ENCODE data around the gene MCM5.
"Not testable (repeated sequence)": the region's sequence is repeated elsewhere in the genome, so short reads cannot be mapped to it uniquely, and the experiment has no call there.

MCM5 gene

GRCh38 chr22:35465109-35465701, 65.3 kb downstream of the MCM5 start:
- H3K9ac ChIP-seq (ENCODE audit: low read length in 5 of 5), result peak overlapping the region in 1 of 5 donors; percentile 35
- H3K4me3 ChIP-seq (ENCODE audit: low read depth in 1 of 5, low read length in 5 of 5), result no peak overlapping the region
- no peaks in the 10 kb centered on the region for H3K9me3 ChIP-seq (ENCODE audit: control insufficient read depth in 5 of 5, low read length in 5 of 5)
- peaks cover 9 to 30% (median 17%) of the 10 kb centered on the region in 5 donors for H3K4me1 ChIP-seq (ENCODE audit: control insufficient read depth in 5 of 5, insufficient read depth in 5 of 5, low read length in 5 of 5)
- H3K36me3 ChIP-seq (ENCODE audit: control insufficient read depth in 5 of 5, insufficient read depth in 5 of 5, low read length in 5 of 5), result no peaks in the 10 kb centered on the region
- H3K27ac ChIP-seq (ENCODE audit: low read depth, low read length), result no peak overlapping the region
- H3K27me3 ChIP-seq (ENCODE audit: control insufficient read depth in 5 of 5, insufficient read depth in 4 of 5, low read length in 5 of 5), result no peaks in the 10 kb centered on the region

DNA sequence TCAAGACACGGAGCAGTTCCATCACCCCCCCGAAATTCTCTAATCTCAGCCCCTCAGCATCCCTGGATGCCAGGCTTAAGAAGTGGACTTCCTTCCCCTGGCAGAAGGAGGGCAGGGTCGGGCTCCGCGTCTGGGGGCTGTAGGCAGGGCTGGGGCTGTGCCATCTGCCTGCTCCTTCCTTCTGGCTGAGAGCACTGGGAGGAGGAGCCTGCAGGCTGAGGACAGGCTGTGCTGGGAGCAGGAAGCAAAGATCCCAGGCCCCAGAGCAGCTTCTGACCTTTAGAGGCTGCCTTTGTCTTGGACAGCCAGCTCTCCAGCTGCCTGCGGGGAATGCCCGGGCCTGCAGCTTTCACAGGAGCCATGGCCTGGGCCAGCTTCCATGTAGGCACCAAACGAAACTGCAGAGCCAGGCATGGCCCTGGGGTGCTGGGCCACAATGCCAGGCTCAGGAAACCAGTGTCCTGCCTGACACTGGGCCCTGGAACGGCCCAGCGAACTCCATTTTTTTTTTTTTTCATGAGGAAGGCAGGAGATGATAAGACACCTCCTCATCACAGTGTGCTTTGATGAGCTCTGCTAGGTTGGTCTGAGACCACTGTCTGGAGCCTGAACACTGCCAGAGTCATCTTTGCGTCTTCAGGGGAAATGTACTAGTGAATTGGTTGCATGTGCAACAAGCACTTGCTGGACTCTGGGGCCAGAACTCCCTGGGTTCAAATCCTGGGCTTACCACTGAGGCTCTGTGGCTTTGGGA, 67.9 kb downstream of the MCM5 start:
- H3K36me3 ChIP-seq (ENCODE audit: control insufficient read depth in 5 of 5, insufficient read depth in 5 of 5, low read length in 5 of 5), result no peaks in the 10 kb centered on the region
- H3K27ac ChIP-seq (ENCODE audit: low read depth, low read length), result peak overlapping the region; percentile 54
- H3K9ac ChIP-seq (ENCODE audit: low read length in 5 of 5), result peak overlapping the region in 2 of 5 donors; percentile 30 to 54
- H3K4me1 ChIP-seq (ENCODE audit: control insufficient read depth in 5 of 5, insufficient read depth in 5 of 5, low read length in 5 of 5), result peaks cover 9 to 30% (median 17%) of the 10 kb centered on the region in 5 donors
- no peak overlapping the region for H3K4me3 ChIP-seq (ENCODE audit: low read depth in 1 of 5, low read length in 5 of 5)
- peaks cover 0 to 4% (median 4%) of the 10 kb centered on the region in 5 donors for H3K9me3 ChIP-seq (ENCODE audit: control insufficient read depth in 5 of 5, low read length in 5 of 5)
- H3K27me3 ChIP-seq (ENCODE audit: control insufficient read depth in 5 of 5, insufficient read depth in 4 of 5, low read length in 5 of 5), result no peaks in the 10 kb centered on the region

GRCh38 chr22:35470903-35471321, 71.0 kb downstream of the MCM5 start:
- Histone ChIP-seq H3K27ac (ENCODE audit: low read depth, low read length) (no peak overlapping the region), H3K36me3 (ENCODE audit: control insufficient read depth in 5 of 5, insufficient read depth in 5 of 5, low read length in 5 of 5) (no peaks in the 10 kb centered on the region), H3K9ac (ENCODE audit: low read length in 5 of 5) (no peak overlapping the region)

DNA sequence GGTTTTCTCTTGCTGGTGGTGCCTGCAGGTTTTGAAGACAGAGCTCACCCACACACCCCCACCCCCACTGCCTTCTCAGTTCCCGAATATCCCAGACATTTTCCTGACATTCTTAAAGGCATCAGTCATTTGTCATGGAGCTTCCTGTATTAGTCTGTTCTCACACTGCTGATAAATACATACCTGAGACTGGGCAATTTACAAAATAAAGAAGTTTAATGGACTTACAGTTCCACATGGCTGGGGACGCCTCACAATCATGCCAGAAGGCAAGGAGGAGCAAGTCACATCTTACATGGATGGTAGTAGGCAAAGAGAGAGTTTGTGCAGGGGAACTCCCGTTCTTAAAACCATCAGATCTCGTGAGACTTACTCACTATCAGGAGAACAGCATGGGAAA, 71.6 kb downstream of the MCM5 start:
- not testable (repeated sequence) for H3K27me3 ChIP-seq (ENCODE audit: control insufficient read depth in 5 of 5, insufficient read depth in 4 of 5, low read length in 5 of 5); H3K4me3 ChIP-seq (ENCODE audit: low read depth in 1 of 5, low read length in 5 of 5); H3K9me3 ChIP-seq (ENCODE audit: control insufficient read depth in 5 of 5, low read length in 5 of 5); H3K27ac ChIP-seq (ENCODE audit: low read depth, low read length); H3K9ac ChIP-seq (ENCODE audit: low read length in 5 of 5); H3K36me3 ChIP-seq (ENCODE audit: control insufficient read depth in 5 of 5, insufficient read depth in 5 of 5, low read length in 5 of 5)
- H3K4me1 ChIP-seq (ENCODE audit: control insufficient read depth in 5 of 5, insufficient read depth in 5 of 5, low read length in 5 of 5), result peaks cover 7 to 20% (median 10%) of the 10 kb centered on the region in 5 donors

More at GRCh38 chr22:35470903-35471321, 71.0 kb downstream of the MCM5 start:
- Histone ChIP-seq H3K9me3 (ENCODE audit: control insufficient read depth in 5 of 5, low read length in 5 of 5) (peaks cover 0 to 4% (median 4%) of the 10 kb centered on the region in 5 donors), H3K4me3 (ENCODE audit: low read depth in 1 of 5, low read length in 5 of 5) (no peak overlapping the region), H3K27me3 (ENCODE audit: control insufficient read depth in 5 of 5, insufficient read depth in 4 of 5, low read length in 5 of 5) (no peaks in the 10 kb centered on the region), H3K4me1 (ENCODE audit: control insufficient read depth in 5 of 5, insufficient read depth in 5 of 5, low read length in 5 of 5) (peaks cover 7 to 20% (median 10%) of the 10 kb centered on the region in 5 donors)

- Histone ChIP-seq H3K27ac (ENCODE audit: low read depth, low read length) (no peak overlapping the region), H3K9ac (ENCODE audit: low read length in 5 of 5) (no peak overlapping the region), H3K4me1 (ENCODE audit: control insufficient read depth in 5 of 5, insufficient read depth in 5 of 5, low read length in 5 of 5) (peaks cover 7 to 17% (median 10%) of the 10 kb centered on the region in 5 donors), H3K9me3 (ENCODE audit: control insufficient read depth in 5 of 5, low read length in 5 of 5) (peaks cover 0 to 4% (median 4%) of the 10 kb centered on the region in 5 donors), H3K36me3 (ENCODE audit: control insufficient read depth in 5 of 5, insufficient read depth in 5 of 5, low read length in 5 of 5) (no peaks in the 10 kb centered on the region), H3K4me3 (ENCODE audit: low read depth in 1 of 5, low read length in 5 of 5) (no peak overlapping the region), H3K27me3 (ENCODE audit: control insufficient read depth in 5 of 5, insufficient read depth in 4 of 5, low read length in 5 of 5) (peaks cover 0 to 2% (median 0%) of the 10 kb centered on the region in 5 donors)
These were observed 72.5 kb downstream of the MCM5 start for GRCh38 chr22:35472488-35472887.

DNA sequence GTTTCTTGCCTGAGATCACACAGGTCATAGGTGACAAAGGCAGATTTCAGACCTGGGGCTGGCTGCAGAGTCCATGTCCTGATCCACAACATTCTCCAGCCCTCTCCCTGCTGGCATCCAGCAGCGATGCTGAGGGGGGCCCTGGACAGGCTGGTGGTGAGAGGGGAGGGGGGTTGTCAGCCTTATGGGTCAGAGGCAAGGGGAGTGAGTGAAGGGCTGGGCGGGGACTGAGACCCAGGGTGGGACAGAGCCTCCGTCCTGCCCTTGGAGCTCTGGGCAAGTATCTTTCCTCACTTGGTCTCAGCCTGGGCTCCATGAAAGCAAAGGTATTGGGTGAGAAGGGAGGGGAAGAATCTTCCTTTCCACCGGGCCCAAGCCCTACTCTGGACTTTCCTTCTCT, 74.0 kb downstream of the MCM5 start:
- Histone ChIP-seq H3K9me3 (ENCODE audit: control insufficient read depth in 5 of 5, low read length in 5 of 5) (peaks cover 0 to 4% (median 4%) of the 10 kb centered on the region in 5 donors), H3K4me1 (ENCODE audit: control insufficient read depth in 5 of 5, insufficient read depth in 5 of 5, low read length in 5 of 5) (peaks cover 0 to 13% (median 10%) of the 10 kb centered on the region in 5 donors), H3K9ac (ENCODE audit: low read length in 5 of 5) (no peak overlapping the region), H3K27ac (ENCODE audit: low read depth, low read length) (no peak overlapping the region), H3K27me3 (ENCODE audit: control insufficient read depth in 5 of 5, insufficient read depth in 4 of 5, low read length in 5 of 5) (peaks cover 0 to 10% (median 4%) of the 10 kb centered on the region in 5 donors), H3K4me3 (ENCODE audit: low read depth in 1 of 5, low read length in 5 of 5) (no peak overlapping the region), H3K36me3 (ENCODE audit: control insufficient read depth in 5 of 5, insufficient read depth in 5 of 5, low read length in 5 of 5) (no peaks in the 10 kb centered on the region)

All from subcutaneous abdominal adipose tissue (tissue), 5 donors.